ENCODE data around the gene CZIB. TPM values are rescaled to one million over a fixed set of nuclear protein-coding genes. Genes with fewer than 3 reads are reported as not detected.
A peak's percentile ranks its signal among the peaks of the same experiment; 100 is the strongest.

CZIB gene
- total RNA-seq, 1 experiment from 2014 or later = 50.3 TPM

DNA sequence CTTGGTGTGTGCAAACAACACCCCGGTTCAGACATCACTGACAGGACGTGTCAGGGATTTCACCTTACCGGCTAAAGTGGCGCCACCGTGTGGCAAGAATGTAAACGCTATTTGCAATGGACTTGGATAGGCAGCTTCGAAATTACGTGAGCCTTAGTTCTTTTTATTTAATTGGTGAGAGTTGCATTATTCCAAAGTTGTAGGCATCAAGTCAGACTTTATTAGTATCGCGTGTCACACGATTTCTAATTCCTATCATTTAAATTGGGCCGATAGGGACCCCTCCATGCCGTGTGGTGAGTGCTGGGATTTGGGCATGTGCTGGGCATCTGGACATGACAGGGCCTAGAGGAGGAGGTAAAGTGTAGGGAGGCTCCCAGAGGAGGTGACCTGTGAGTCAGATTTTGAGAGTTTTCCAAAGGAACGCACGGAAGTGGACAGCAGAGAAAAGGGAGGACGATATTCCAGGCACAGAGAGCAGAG lies 38.3 kb downstream of the CZIB start:
- intact Hi-C loops (cut with micrococcal nuclease; ENCODE audit: unreplicated experiment) = loop anchor here (5.0 to 10.0 kb wide), 2 partner anchors 135 to 337 kb away; partner anchors contain the start of gene ZYG11A
- ChIA-PET POLR2A (ENCODE audit: unreplicated experiment) (no interaction called here), CTCF (no interaction called here)
- H3K4me3 ChIP-seq = no peak overlapping the region
- BruUV-seq (replicated peaks) = no TSS peak
- H3K4me2 ChIP-seq = no peak overlapping the region
- H2AFZ ChIP-seq = no peak overlapping the region
- no peak for TF ChIP-seq EZH2 (IDR thresholded peaks at IDR 0.05; ENCODE audit: low read depth)
- TF ChIP-seq, protein P1, sequence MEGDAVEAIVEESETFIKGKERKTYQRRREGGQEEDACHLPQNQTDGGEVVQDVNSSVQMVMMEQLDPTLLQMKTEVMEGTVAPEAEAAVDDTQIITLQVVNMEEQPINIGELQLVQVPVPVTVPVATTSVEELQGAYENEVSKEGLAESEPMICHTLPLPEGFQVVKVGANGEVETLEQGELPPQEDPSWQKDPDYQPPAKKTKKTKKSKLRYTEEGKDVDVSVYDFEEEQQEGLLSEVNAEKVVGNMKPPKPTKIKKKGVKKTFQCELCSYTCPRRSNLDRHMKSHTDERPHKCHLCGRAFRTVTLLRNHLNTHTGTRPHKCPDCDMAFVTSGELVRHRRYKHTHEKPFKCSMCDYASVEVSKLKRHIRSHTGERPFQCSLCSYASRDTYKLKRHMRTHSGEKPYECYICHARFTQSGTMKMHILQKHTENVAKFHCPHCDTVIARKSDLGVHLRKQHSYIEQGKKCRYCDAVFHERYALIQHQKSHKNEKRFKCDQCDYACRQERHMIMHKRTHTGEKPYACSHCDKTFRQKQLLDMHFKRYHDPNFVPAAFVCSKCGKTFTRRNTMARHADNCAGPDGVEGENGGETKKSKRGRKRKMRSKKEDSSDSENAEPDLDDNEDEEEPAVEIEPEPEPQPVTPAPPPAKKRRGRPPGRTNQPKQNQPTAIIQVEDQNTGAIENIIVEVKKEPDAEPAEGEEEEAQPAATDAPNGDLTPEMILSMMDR (conservative IDR thresholded peaks at IDR 0.05) = peak; percentile 93
- H3K4me1 ChIP-seq (replicated peaks; ENCODE audit: insufficient read depth) = peaks cover 3% of the 10 kb centered on the region; the same call in 1 of the 2 replicates
- H4K20me1 ChIP-seq (ENCODE audit: insufficient read depth) = no peaks in the 10 kb centered on the region
- no peaks in the 10 kb centered on the region for H3K9me3 ChIP-seq (ENCODE audit: insufficient read depth, low read depth)
- no peaks in the 10 kb centered on the region for H3F3A ChIP-seq (ENCODE audit: insufficient read depth, low read depth)
- H3K36me3 ChIP-seq (ENCODE audit: low read depth) = no peaks in the 10 kb centered on the region
- no peaks in the 10 kb centered on the region for H3K27me3 ChIP-seq (ENCODE audit: insufficient read depth, low read depth)
- peak; percentile 63 to 79 for DNase-seq
- no peaks in the 10 kb centered on the region for H3K79me2 ChIP-seq (ENCODE audit: low read depth)
- H3K9me2 ChIP-seq (ENCODE audit: insufficient read depth) = no peaks in the 10 kb centered on the region
- H3K27ac ChIP-seq = no peak overlapping the region

DNA sequence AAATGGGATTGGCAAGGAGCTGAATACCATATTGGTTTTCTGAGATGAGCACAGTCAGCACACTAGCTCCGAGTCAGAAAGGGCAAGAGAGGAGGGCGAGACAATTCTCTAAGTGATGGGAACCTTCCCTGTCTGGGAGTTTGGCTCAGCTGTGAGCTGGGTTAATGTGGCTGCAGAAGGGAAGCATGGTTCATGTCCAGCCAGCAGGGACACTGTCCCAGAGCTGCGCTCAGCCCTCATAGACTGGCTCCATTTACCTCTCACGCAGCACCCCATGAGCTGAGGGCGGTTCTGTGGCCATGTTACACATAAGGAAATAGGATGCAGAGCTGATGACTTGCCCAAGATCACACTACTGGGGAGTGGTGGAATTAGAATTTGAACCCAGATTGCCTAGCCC lies 39.5 kb downstream of the CZIB start:
- ChIA-PET CTCF (interaction anchor here (0.5 to 0.7 kb wide), 4 partner anchors 113 to 416 kb away, joined by 3 to 16 read pairs (median 3); no protein-coding TSS in a partner anchor), POLR2A (ENCODE audit: unreplicated experiment) (no interaction called here)
- Histone ChIP-seq H3K4me3 (no peak overlapping the region), H3K4me2 (no peak overlapping the region), H3K27me3 (ENCODE audit: insufficient read depth, low read depth) (no peaks in the 10 kb centered on the region), H3K4me1 (replicated peaks; ENCODE audit: insufficient read depth) (peaks cover 7% of the 10 kb centered on the region; the same call in 1 of the 2 replicates), H3K79me2 (ENCODE audit: low read depth) (no peaks in the 10 kb centered on the region), H3K9me3 (ENCODE audit: insufficient read depth, low read depth) (no peaks in the 10 kb centered on the region), H3K9me2 (ENCODE audit: insufficient read depth) (no peaks in the 10 kb centered on the region), H3K36me3 (ENCODE audit: low read depth) (no peaks in the 10 kb centered on the region), H3K27ac (no peak overlapping the region), H4K20me1 (ENCODE audit: insufficient read depth) (no peaks in the 10 kb centered on the region), H3F3A (ENCODE audit: insufficient read depth, low read depth) (no peaks in the 10 kb centered on the region), H2AFZ (no peak overlapping the region)
- no TSS peak for BruUV-seq (replicated peaks)
- intact Hi-C loops (cut with micrococcal nuclease; ENCODE audit: unreplicated experiment) = loop anchor here (5.0 to 10.0 kb wide), 2 partner anchors 134 to 336 kb away; partner anchors contain the start of gene ZYG11A
- TF ChIP-seq, protein P1 (conservative IDR thresholded peaks at IDR 0.05) = no peak
- TF ChIP-seq EZH2 (IDR thresholded peaks at IDR 0.05; ENCODE audit: low read depth) = no peak
- DNase-seq = no peak

DNA sequence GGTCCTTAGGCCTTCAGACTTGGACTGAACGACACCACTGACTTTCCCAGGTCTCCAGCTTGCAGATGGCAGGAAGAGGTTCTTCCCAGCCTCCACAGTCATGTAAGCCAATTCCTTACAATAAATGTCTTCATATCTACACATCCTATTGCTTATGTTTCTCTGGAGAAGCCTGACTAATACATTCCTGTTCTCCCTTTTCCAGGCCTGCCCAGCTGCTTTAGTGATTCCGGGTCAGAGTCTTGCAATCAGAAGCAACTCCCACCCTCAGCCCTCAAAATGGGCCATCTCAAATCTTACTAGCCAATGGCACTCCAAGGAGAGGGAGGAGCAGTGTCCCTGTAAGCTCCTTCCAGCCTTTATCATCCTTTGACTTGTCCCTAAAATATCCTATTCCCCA lies 40.2 kb downstream of the CZIB start:
- ChIA-PET CTCF (interaction anchor here (0.6 kb wide), 2 partner anchors 27 to 415 kb away, joined by 3 read pairs; no protein-coding TSS in a partner anchor), POLR2A (ENCODE audit: unreplicated experiment) (no interaction called here)
- 0 out of 2 replicates have a peak, but pooled peaks cover 5% of the 10 kb centered on the region for H3K4me1 ChIP-seq (replicated peaks; ENCODE audit: insufficient read depth)
- no peaks in the 10 kb centered on the region for H3K79me2 ChIP-seq (ENCODE audit: low read depth)
- no peak overlapping the region for H3K27ac ChIP-seq
- intact Hi-C loops (cut with micrococcal nuclease; ENCODE audit: unreplicated experiment) = loop anchor here (5.0 to 10.0 kb wide), 2 partner anchors 133 to 335 kb away; partner anchors contain the start of gene ZYG11A
- no peak overlapping the region for H2AFZ ChIP-seq
- no peaks in the 10 kb centered on the region for H3K36me3 ChIP-seq (ENCODE audit: low read depth)
- no peaks in the 10 kb centered on the region for H3K9me3 ChIP-seq (ENCODE audit: insufficient read depth, low read depth)
- no peaks in the 10 kb centered on the region for H3K9me2 ChIP-seq (ENCODE audit: insufficient read depth)
- no peaks in the 10 kb centered on the region for H4K20me1 ChIP-seq (ENCODE audit: insufficient read depth)
- H3F3A ChIP-seq (ENCODE audit: insufficient read depth, low read depth) = no peaks in the 10 kb centered on the region
- no peaks in the 10 kb centered on the region for H3K27me3 ChIP-seq (ENCODE audit: insufficient read depth, low read depth)
- no peak overlapping the region for H3K4me2 ChIP-seq
- BruUV-seq (replicated peaks) = no TSS peak
- DNase-seq = no peak
- TF ChIP-seq, protein P1 (conservative IDR thresholded peaks at IDR 0.05) = no peak
- no peak for TF ChIP-seq EZH2 (IDR thresholded peaks at IDR 0.05; ENCODE audit: low read depth)
- no peak overlapping the region for H3K4me3 ChIP-seq

All from PC-9 (cell line).